ENCODE measurements around the gene BEAN1. TPM values are rescaled to one million over a fixed set of nuclear protein-coding genes. Genes with fewer than 3 reads are reported as not detected.

Gene BEAN1
- total and polyA plus RNA-seq, 2 donors (not counting 1 experiment from before 2014, with no cell fraction given) = 0.07 TPM; not detected in 1

DNA sequence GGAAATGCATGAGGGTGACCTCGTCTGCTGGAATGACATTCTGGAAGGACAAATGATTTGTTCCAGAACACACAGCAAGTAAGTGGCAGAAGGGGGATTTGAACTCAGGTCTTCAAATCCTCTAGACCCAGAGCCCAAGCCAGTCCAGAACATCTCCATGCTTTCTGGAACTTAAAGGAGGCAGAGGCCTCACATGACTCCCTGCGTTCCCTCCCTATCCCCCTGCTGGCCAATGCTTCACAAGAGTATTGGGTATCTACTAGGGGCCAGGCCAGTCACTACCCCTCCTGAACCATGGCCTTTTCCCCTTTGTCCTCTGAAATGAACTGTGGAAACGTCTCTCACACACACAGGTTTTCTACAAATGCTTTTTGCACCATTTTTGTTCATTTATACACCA is 7.6 kb upstream of the BEAN1 start:
- no peak overlapping the region for H3K4me3 ChIP-seq (replicated peaks in 1 of 4; ENCODE audit: control extremely low read depth in 1 of 4, insufficient read depth in 1 of 4, low read depth in 3 of 4, low read length in 4 of 4)
- H3K4me2 ChIP-seq (ENCODE audit: extremely low read depth, insufficient read depth, low read length) = no peak overlapping the region
- H3K9me3 ChIP-seq (ENCODE audit: control insufficient read depth, insufficient read depth, low read depth, low read length) = no peaks in the 10 kb centered on the region
- no peaks in the 10 kb centered on the region for H3K4me1 ChIP-seq (ENCODE audit: control insufficient read depth, extremely low read depth, insufficient read depth, low read length)
- H2AFZ ChIP-seq (ENCODE audit: low read length) = no peak overlapping the region
- H3K9ac ChIP-seq (ENCODE audit: insufficient read depth, low read length) = no peak overlapping the region
- TF ChIP-seq, protein P1, sequence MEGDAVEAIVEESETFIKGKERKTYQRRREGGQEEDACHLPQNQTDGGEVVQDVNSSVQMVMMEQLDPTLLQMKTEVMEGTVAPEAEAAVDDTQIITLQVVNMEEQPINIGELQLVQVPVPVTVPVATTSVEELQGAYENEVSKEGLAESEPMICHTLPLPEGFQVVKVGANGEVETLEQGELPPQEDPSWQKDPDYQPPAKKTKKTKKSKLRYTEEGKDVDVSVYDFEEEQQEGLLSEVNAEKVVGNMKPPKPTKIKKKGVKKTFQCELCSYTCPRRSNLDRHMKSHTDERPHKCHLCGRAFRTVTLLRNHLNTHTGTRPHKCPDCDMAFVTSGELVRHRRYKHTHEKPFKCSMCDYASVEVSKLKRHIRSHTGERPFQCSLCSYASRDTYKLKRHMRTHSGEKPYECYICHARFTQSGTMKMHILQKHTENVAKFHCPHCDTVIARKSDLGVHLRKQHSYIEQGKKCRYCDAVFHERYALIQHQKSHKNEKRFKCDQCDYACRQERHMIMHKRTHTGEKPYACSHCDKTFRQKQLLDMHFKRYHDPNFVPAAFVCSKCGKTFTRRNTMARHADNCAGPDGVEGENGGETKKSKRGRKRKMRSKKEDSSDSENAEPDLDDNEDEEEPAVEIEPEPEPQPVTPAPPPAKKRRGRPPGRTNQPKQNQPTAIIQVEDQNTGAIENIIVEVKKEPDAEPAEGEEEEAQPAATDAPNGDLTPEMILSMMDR (conservative IDR thresholded peaks at IDR 0.05 in 1 of 2, IDR thresholded peaks at IDR 0.05 in 1 of 2; ENCODE audit: low read depth in 1 of 2, low read length in 2 of 2) = no peak
- no peak for TF ChIP-seq EZH2 (IDR thresholded peaks at IDR 0.05; ENCODE audit: low read length, missing control alignments)
- H3K27ac ChIP-seq (ENCODE audit: insufficient read depth, low read length) = no peak overlapping the region
- DNase-seq (ENCODE audit: low read depth in 2 of 2) = no peak
- no peaks in the 10 kb centered on the region for H4K20me1 ChIP-seq (ENCODE audit: control insufficient read depth, extremely low read depth, insufficient read depth, low read length)
- H3K36me3 ChIP-seq (ENCODE audit: control insufficient read depth, insufficient read depth, low read length) = no peaks in the 10 kb centered on the region
- H3K79me2 ChIP-seq (ENCODE audit: control insufficient read depth, insufficient read depth, low read length) = no peaks in the 10 kb centered on the region
- H3K27me3 ChIP-seq (ENCODE audit: control insufficient read depth, insufficient read depth, low read length) = no peaks in the 10 kb centered on the region

DNA sequence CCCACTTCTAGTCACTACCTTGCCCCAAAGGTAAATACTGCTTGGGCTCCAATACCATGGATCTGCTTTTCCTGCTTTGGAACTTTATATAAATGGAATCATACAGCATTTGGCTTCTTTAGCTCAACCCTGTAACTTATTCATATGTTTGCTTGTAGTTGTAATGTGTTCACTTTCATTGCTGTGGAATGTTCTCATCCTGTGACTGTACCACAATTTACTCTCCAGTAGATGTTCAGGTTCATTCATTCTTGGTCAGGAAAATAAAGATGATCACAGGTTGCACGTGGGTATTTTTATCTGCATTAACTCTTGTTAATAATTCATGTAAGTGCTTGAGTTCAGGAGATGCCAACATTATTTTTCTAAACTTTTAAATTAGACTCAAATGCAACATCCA is 6.7 kb upstream of the BEAN1 start:
- Histone ChIP-seq H2AFZ (ENCODE audit: low read length) (no peak overlapping the region), H3K27ac (ENCODE audit: insufficient read depth, low read length) (no peak overlapping the region), H3K79me2 (ENCODE audit: control insufficient read depth, insufficient read depth, low read length) (no peaks in the 10 kb centered on the region), H3K4me1 (ENCODE audit: control insufficient read depth, extremely low read depth, insufficient read depth, low read length) (no peaks in the 10 kb centered on the region), H4K20me1 (ENCODE audit: control insufficient read depth, extremely low read depth, insufficient read depth, low read length) (no peaks in the 10 kb centered on the region), H3K9ac (ENCODE audit: insufficient read depth, low read length) (no peak overlapping the region), H3K9me3 (ENCODE audit: control insufficient read depth, insufficient read depth, low read depth, low read length) (no peaks in the 10 kb centered on the region), H3K4me3 (replicated peaks in 1 of 4; ENCODE audit: control extremely low read depth in 1 of 4, insufficient read depth in 1 of 4, low read depth in 3 of 4, low read length in 4 of 4) (no peak overlapping the region), H3K4me2 (ENCODE audit: extremely low read depth, insufficient read depth, low read length) (no peak overlapping the region), H3K27me3 (ENCODE audit: control insufficient read depth, insufficient read depth, low read length) (peaks cover 7% of the 10 kb centered on the region), H3K36me3 (ENCODE audit: control insufficient read depth, insufficient read depth, low read length) (no peaks in the 10 kb centered on the region)
- DNase-seq (ENCODE audit: low read depth in 2 of 2) = peak in 1 of 2 donors; percentile 11
- TF ChIP-seq, protein P1 (conservative IDR thresholded peaks at IDR 0.05 in 1 of 2, IDR thresholded peaks at IDR 0.05 in 1 of 2; ENCODE audit: low read depth in 1 of 2, low read length in 2 of 2) = no peak
- no peak for TF ChIP-seq EZH2 (IDR thresholded peaks at IDR 0.05; ENCODE audit: low read length, missing control alignments)

DNA sequence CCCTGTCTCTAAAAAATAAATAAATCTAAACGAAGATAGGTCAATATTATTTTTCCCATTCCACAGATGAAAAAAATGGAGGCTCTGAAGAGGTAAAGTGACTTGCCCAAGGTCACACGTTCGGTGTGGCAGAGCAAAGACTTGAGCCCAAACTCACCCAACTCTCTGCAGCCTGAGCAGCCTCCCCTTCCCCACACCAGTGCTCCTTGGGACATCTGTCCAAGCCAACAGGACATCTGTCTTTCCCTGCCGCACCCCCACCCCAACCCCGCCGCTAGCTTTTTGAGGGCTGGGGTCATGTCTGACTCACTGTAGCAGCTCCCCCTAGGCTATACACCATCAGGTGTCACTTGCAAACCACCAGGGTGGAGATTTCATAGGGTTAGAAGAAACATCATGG is 5.2 kb upstream of the BEAN1 start:
- Histone ChIP-seq H3K79me2 (ENCODE audit: control insufficient read depth, insufficient read depth, low read length) (no peaks in the 10 kb centered on the region), H3K36me3 (ENCODE audit: control insufficient read depth, insufficient read depth, low read length) (no peaks in the 10 kb centered on the region), H3K9me3 (ENCODE audit: control insufficient read depth, insufficient read depth, low read depth, low read length) (no peaks in the 10 kb centered on the region), H2AFZ (ENCODE audit: low read length) (no peak overlapping the region), H3K27me3 (ENCODE audit: control insufficient read depth, insufficient read depth, low read length) (peaks cover 17% of the 10 kb centered on the region), H3K4me1 (ENCODE audit: control insufficient read depth, extremely low read depth, insufficient read depth, low read length) (no peaks in the 10 kb centered on the region), H3K27ac (ENCODE audit: insufficient read depth, low read length) (no peak overlapping the region), H3K4me3 (replicated peaks in 1 of 4; ENCODE audit: control extremely low read depth in 1 of 4, insufficient read depth in 1 of 4, low read depth in 3 of 4, low read length in 4 of 4) (no peak overlapping the region), H4K20me1 (ENCODE audit: control insufficient read depth, extremely low read depth, insufficient read depth, low read length) (no peaks in the 10 kb centered on the region), H3K9ac (ENCODE audit: insufficient read depth, low read length) (no peak overlapping the region), H3K4me2 (ENCODE audit: extremely low read depth, insufficient read depth, low read length) (no peak overlapping the region)
- no peak for DNase-seq (ENCODE audit: low read depth in 2 of 2)
- TF ChIP-seq EZH2 (IDR thresholded peaks at IDR 0.05; ENCODE audit: low read length, missing control alignments) = no peak
- TF ChIP-seq, protein P1 (conservative IDR thresholded peaks at IDR 0.05 in 1 of 2, IDR thresholded peaks at IDR 0.05 in 1 of 2; ENCODE audit: low read depth in 1 of 2, low read length in 2 of 2) = no peak

Measured in fibroblast of lung (primary cell).